NCI-H524 treated with DMSO at 0.1 percent for 48 hours (cell line): ENCODE results near the gene SYT7.

Experiments
- DNase-seq: peaks from one replicate; lab custom pipeline; 2025; lab: John Stamatoyannopoulos, UW

The SYT7 gene

DNA sequence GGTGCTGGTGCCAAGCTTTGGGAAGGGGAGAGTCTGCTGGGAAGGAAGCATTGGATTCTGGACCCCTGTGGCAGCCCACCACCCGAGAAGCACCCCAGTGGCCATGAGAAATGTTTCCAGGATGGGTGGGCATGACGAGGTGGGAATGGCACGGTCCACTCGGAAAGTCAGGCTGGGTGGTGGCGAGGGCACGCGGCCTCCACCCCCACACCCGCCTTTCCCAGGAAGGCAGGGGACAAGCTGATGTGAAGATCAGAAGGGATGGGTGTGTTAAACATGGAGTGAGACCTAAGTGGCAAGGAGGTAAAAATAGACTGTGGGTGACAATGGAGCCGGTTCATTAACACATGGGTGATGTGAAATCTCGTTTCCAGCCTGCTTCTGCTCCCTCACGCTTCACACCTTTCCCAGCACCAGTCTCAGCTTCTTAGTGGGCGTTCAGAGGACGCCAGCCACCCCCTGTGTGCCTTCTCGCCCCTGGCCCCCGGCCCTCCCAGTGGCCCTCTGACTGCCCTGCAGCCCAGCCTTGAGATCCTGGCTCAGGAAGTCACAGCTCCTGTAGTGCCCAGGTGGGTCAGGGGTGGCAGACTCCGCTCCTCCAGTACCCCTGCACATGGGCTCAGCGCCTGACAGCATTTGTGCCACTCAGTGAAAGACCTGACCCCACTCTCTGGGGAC is 44.7 kb downstream of the SYT7 start:
- no peak for DNase-seq

- DNase-seq, result no peak
Observed at GRCh38 chr11:61534933-61535839, 45.7 kb downstream of the SYT7 start.

- no peak for DNase-seq
Observed at GRCh38 chr11:61534025-61534932, 46.6 kb downstream of the SYT7 start.

DNA sequence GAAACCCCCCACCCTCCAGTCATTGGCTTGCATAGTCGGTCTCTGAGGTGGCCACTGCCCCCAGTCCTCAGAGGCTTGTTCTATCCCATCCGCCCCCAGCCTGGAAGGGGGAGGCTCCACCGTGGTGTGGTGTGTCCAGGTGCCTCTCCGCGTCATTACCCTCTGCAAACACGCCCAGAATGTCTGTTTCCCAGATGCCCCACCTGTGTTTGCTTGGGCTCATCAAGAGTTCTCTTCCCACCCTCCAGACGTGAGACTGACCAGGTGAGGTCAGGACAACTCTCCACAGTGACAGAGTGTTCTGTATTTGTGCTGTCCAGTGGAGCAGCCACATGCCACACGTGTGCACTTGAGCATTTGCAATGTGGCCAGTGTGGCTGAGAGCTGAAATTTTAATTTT is 47.5 kb downstream of the SYT7 start:
- no peak for DNase-seq

GRCh38 chr11:61533039-61533375 is 47.9 kb downstream of the SYT7 start:
- no peak for DNase-seq

GRCh38 chr11:61532134-61533038 is 48.5 kb downstream of the SYT7 start:
- DNase-seq, result peak; percentile 38

- no peak for DNase-seq
Observed at GRCh38 chr11:61531044-61531443, 49.8 kb downstream of the SYT7 start.

- DNase-seq, result no peak
Observed at GRCh38 chr11:61529537-61530225, 51.2 kb downstream of the SYT7 start.

- no peak for DNase-seq
Observed at GRCh38 chr11:61528114-61528513, 52.8 kb downstream of the SYT7 start.

- no peak for DNase-seq
Observed at GRCh38 chr11:61526956-61527731, 53.7 kb downstream of the SYT7 start.

- no peak for DNase-seq
Observed at GRCh38 chr11:61526229-61526628, 54.6 kb downstream of the SYT7 start.

DNA sequence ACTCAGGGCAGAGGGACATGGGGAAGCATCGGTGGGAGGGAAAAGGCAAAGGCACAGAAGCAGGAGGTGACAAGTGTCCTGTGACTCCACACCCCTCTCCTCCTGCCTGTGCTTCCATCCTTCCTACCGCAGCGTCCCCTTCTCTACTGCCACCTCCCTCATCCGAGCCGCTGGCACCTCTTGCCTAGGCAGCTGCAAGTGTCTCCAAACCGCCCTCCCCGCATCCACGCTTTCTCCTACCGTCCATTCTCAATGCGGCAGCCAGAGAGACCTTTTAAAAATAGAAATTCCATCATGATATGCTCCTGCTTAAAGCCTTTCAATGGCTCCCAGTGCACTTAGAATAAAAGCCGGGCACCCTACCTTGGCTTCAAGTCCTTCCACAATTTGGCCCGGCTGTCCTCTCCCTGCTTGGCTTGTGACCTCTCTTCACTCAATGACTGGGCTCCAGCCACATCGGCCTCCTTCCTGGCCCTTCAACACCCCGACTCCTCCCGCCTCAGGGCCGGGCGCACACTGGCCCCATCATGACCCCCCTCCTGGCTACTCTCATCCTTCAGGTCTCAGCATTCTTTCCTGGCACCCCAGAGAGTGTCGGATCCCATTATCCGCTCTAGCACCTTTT is 55.8 kb downstream of the SYT7 start:
- DNase-seq, result no peak

DNA sequence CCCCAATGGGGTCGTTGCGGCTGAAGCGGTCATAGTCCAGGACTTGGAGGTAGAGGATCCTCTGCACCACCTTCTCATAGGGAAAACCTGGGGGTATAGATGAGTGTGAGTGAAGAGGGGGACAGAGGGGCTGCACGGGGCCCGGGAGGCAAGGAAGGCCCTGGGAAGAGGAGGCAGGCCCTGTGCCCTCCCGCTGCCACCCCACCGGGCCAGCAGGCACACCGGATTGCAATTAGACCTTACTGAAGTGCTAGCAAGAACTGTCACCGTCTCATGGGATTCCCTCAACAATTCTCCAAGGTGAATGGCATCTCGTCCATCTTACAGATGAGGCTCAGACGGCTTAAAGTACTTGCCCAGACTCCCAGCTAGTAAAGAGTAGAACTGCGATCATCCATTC is 56.4 kb downstream of the SYT7 start:
- DNase-seq, result no peak

DNA sequence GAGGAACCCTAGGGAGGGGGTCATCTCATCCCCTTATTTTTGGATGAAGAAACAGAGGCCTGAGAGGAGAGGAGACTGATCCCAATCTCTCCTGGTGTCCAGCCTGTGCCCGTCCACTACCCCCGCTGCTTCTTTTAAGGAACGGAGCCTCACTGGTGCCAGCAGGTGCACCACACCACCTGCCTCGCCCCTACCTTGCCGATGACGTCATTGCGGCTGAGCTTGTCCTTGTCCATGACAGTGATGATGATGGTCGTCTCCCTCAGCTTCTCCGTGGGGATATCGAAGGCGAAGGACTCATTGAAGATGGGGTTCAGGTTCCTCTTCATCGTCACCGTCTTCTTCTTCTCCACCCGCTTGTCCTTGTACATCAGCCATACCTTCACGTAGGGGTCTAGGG is 58.0 kb downstream of the SYT7 start:
- no peak for DNase-seq

- no peak for DNase-seq
Observed at GRCh38 chr11:61518032-61518795, 62.7 kb downstream of the SYT7 start.

DNA sequence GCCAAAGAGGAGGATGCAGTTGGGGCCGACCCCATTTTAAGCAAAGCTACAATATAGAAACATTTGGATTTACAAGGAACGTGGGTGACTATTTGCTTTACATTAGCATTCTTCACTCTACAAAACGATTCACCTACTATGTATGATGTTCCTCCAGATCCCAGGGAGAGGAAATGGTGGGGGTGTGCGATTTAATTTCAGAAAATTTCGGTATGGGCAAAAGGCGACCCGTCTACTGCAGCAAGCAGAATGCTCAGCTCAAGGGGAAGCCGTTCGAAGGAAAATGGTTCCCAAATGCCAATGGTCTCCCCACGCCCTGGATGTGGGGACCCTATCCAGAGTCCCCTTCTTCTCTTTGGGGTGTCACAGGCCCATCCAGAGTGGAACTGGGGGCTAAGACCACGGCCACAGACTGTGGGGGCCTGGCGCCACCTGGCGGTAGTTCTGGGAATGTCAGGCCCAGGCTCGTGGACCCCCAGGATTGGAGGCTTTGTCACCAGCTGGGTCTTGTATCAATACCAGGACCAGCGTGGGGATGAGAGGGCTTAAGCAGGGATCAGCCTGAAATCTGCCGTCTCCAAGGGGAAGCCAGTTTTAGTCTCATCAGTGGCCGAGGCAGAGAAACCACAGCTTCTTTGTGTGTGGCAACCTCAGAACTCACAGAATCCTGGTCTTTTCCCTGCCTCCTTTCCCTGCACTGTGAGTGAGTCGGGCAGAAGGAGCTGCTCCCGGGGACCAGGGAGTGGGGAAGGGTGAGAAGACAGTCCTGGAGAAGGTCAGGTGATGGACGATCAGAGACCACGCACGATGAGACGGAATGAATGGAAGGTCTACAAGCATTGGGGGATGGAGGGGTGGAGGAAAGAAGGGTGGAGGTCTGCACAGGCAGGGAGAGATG is 64.0 kb downstream of the SYT7 start:
- no peak for DNase-seq

DNA sequence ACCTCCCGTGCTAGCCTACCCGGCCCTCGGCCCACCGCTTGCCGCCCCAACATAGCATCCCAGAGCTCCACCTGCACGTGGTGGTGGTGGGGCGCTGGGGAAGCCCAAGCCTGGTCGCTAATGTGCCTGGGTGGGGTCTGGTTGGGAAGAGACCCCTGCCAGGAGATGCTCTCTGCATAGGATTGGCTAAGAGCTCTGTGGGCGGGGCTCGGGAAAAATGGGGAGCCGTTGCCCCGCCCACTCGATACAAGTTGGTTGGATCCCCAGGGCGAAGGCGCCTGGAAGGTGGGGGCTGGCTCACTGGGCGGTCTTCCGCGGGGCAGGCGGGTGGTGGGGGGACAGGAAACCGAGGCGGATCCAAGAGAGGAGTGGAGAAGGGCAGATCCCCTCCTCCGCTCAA is 64.7 kb downstream of the SYT7 start:
- no peak for DNase-seq

- no peak for DNase-seq
Observed at GRCh38 chr11:61515686-61516085, 65.2 kb downstream of the SYT7 start.
